ENCODE measurements around the gene DAPK3.

DAPK3 gene

GRCh38 chr19:3982701-3983541 is 12.0 kb upstream of the DAPK3 start:
- Histone ChIP-seq H2AFZ (ENCODE audit: low read length) (no peak overlapping the region), H3K4me1 (ENCODE audit: insufficient read depth, low read length, severe bottlenecking) (peaks cover 39% of the 10 kb centered on the region), H3K9ac (ENCODE audit: low read length) (peak overlapping the region; percentile 100; the same call in 1 of the 2 replicates), H3K27ac (ENCODE audit: low read depth, low read length, poor library complexity, severe bottlenecking) (no peak overlapping the region), H3K4me2 (ENCODE audit: low read length) (peak overlapping the region; percentile 93), H3K79me2 (ENCODE audit: insufficient read depth, low read length) (peaks cover 28% of the 10 kb centered on the region), H3F3A (ENCODE audit: insufficient read depth, low read length) (peaks cover 12% of the 10 kb centered on the region; the same call in 1 of the 2 replicates), H3K9me3 (ENCODE audit: low read length) (no peaks in the 10 kb centered on the region), H3K9me2 (ENCODE audit: low read depth, low read length) (no peaks in the 10 kb centered on the region), H3K4me3 (ENCODE audit: low read depth, low read length, poor library complexity, severe bottlenecking) (peak overlapping the region; percentile 99), H3K27me3 (ENCODE audit: insufficient read depth, low read length) (no peaks in the 10 kb centered on the region), H3K36me3 (ENCODE audit: insufficient read depth, low read length) (peaks cover 70% of the 10 kb centered on the region), H4K20me1 (ENCODE audit: insufficient read depth, low read length) (no peaks in the 10 kb centered on the region)
- no peak for TF ChIP-seq CTCF (IDR thresholded peaks at IDR 0.05; ENCODE audit: low read length)
- no peak for TF ChIP-seq EZH2 (IDR thresholded peaks at IDR 0.05; ENCODE audit: borderline replicate concordance, low read length)

GRCh38 chr19:3981736-3982681 is 11.1 kb upstream of the DAPK3 start:
- no peaks in the 10 kb centered on the region for H3K9me2 ChIP-seq (ENCODE audit: low read depth, low read length)
- no peaks in the 10 kb centered on the region for H3K27me3 ChIP-seq (ENCODE audit: insufficient read depth, low read length)
- peaks cover 5% of the 10 kb centered on the region; the same call in 1 of the 2 replicates for H3F3A ChIP-seq (ENCODE audit: insufficient read depth, low read length)
- H3K4me3 ChIP-seq (ENCODE audit: low read depth, low read length, poor library complexity, severe bottlenecking) = no peak overlapping the region
- H3K36me3 ChIP-seq (ENCODE audit: insufficient read depth, low read length) = peaks cover 79% of the 10 kb centered on the region
- H3K4me2 ChIP-seq (ENCODE audit: low read length) = no peak overlapping the region
- no peak overlapping the region for H3K27ac ChIP-seq (ENCODE audit: low read depth, low read length, poor library complexity, severe bottlenecking)
- H3K9ac ChIP-seq (ENCODE audit: low read length) = no peak overlapping the region
- H3K4me1 ChIP-seq (ENCODE audit: insufficient read depth, low read length, severe bottlenecking) = peaks cover 31% of the 10 kb centered on the region
- TF ChIP-seq CTCF (IDR thresholded peaks at IDR 0.05; ENCODE audit: low read length) = no peak
- no peak for TF ChIP-seq EZH2 (IDR thresholded peaks at IDR 0.05; ENCODE audit: borderline replicate concordance, low read length)
- no peak overlapping the region for H2AFZ ChIP-seq (ENCODE audit: low read length)
- H4K20me1 ChIP-seq (ENCODE audit: insufficient read depth, low read length) = no peaks in the 10 kb centered on the region
- H3K79me2 ChIP-seq (ENCODE audit: insufficient read depth, low read length) = peaks cover 28% of the 10 kb centered on the region
- H3K9me3 ChIP-seq (ENCODE audit: low read length) = no peaks in the 10 kb centered on the region

- Histone ChIP-seq H3K27ac (ENCODE audit: low read depth, low read length, poor library complexity, severe bottlenecking) (no peak overlapping the region), H3K27me3 (ENCODE audit: insufficient read depth, low read length) (no peaks in the 10 kb centered on the region), H3K4me3 (ENCODE audit: low read depth, low read length, poor library complexity, severe bottlenecking) (no peak overlapping the region), H3K9me3 (ENCODE audit: low read length) (no peaks in the 10 kb centered on the region), H3K4me1 (ENCODE audit: insufficient read depth, low read length, severe bottlenecking) (peaks cover 25% of the 10 kb centered on the region), H3K4me2 (ENCODE audit: low read length) (no peak overlapping the region), H3K79me2 (ENCODE audit: insufficient read depth, low read length) (peaks cover 28% of the 10 kb centered on the region), H3K36me3 (ENCODE audit: insufficient read depth, low read length) (peaks cover 86% of the 10 kb centered on the region), H2AFZ (ENCODE audit: low read length) (no peak overlapping the region), H3K9ac (ENCODE audit: low read length) (no peak overlapping the region), H4K20me1 (ENCODE audit: insufficient read depth, low read length) (no peaks in the 10 kb centered on the region), H3K9me2 (ENCODE audit: low read depth, low read length) (no peaks in the 10 kb centered on the region), H3F3A (ENCODE audit: insufficient read depth, low read length) (peaks cover 4% of the 10 kb centered on the region; the same call in 1 of the 2 replicates)
- no peak for TF ChIP-seq EZH2 (IDR thresholded peaks at IDR 0.05; ENCODE audit: borderline replicate concordance, low read length)
- TF ChIP-seq CTCF (IDR thresholded peaks at IDR 0.05; ENCODE audit: low read length) = no peak
Measured at GRCh38 chr19:3981373-3981735, 10.5 kb upstream of the DAPK3 start.

Measured in OCI-LY1 (cell line).